Body of pancreas (tissue), 4 donors: ENCODE data around the gene AKR1C8. TPM values are rescaled to one million over a fixed set of nuclear protein-coding genes. Genes with fewer than 3 reads are reported as not detected.

Experiments
- ATAC-seq: fragments of 150-250 bp; one replicate; pipeline ENCODE4 v1.9.1; 2016
- DNase-seq, 4 donors: peaks; one replicate each; pipeline ENCODE4 v3.0.0-alpha.2; 2019
- H3K27ac ChIP-seq, 4 donors: fragments of 200-600 bp; sonication (generic); 1 replicate in 3 of 4; 2 replicates in 1 of 4; pipeline versions ENCODE4 v1.5.1 to v1.6.1; 2016 to 2019; ENCODE audit warnings: mild to moderate bottlenecking in 1 of 4, mixed read lengths in 1 of 4, moderate library complexity in 1 of 4
- H3K27me3 ChIP-seq, 2 donors: fragments of 200-600 bp; sonication (generic); one replicate each; pipeline ENCODE4 v1.6.0; 2016; ENCODE audit warnings: mild to moderate bottlenecking in 1 of 2
- H3K36me3 ChIP-seq, 2 donors: fragments of 200-600 bp; sonication (generic); replicated peaks in 1 of 2; 2 replicates each; pipeline ENCODE4 v1.5.1; 2016; ENCODE audit warnings: low read depth in 2 of 2; ENCODE audit not compliant: insufficient read depth in 1 of 2
- H3K4me1 ChIP-seq: fragments of 200-600 bp; sonication (generic); one replicate; pipeline ENCODE4 v1.6.0; 2016
- H3K4me3 ChIP-seq, 2 donors: fragments of 200-600 bp; sonication (generic); 1 replicate in 1 of 2; 2 replicates in 1 of 2; pipeline ENCODE4 v1.5.1; 2016 to 2019
- H3K9me3 ChIP-seq, 3 donors: fragments of 200-600 bp; sonication (generic); 1 replicate in 2 of 3; 2 replicates in 1 of 3; pipeline ENCODE4 v1.5.1; 2016
- POLR2A ChIP-seq, 3 donors: fragments of 450-650 bp; IDR thresholded peaks; one replicate each; pipeline ENCODE4 v1.6.1; 2016; ENCODE audit warnings: antibody characterized with exemption in 3 of 3, mild to moderate bottlenecking in 2 of 3
- WGBS, 2 donors: methylation state at CpG; one replicate each; pipeline ENCODE4 v1.1.5; 2017; 5-methylcytosine and 5-hydroxymethylcytosine counted together
- intact Hi-C: fragments of 100-400 bp; cut with DNase I; formaldehyde crosslinking; loops from one replicate; pipeline ENCODE4 v1.15.1; 2023
- total RNA-seq, 2 donors: library from RNA; depleted of rRNA; stranded (reverse); fragments of >200 nt; gene quantifications; one replicate each; pipeline ENCODE4 v1.1.0, GENCODE V29; 2016
- TF ChIP-seq, protein P1 (sequence below), 7 experiments: fragments of 450-650 bp in 4 of 7; fragments of 200-600 bp in 3 of 7; sonication (generic) in 3 of 7; IDR thresholded peaks; one replicate each; pipeline ENCODE4 v1.5.1; 2016 to 2019; ENCODE audit warnings: antibody characterized with exemption in 7 of 7

The AKR1C8 gene
- total RNA-seq, 2 donors from 2014 or later, result not detected

- Histone ChIP-seq H3K4me3 (no peak overlapping the region), H3K9me3 (peaks cover 0 to 31% (median 0%) of the 10 kb centered on the region in 3 donors), H3K27me3 (no peaks in the 10 kb centered on the region), H3K36me3 (no peaks in the 10 kb centered on the region), H3K4me1 (no peaks in the 10 kb centered on the region), H3K27ac (no peak overlapping the region)
- WGBS, 2 donors, result 0 to 13% methylated on average over 1 of the region's 1 CpG
- no peak for DNase-seq
- intact Hi-C loops, result no loop called here
- no peak for TF ChIP-seq POLR2A (IDR thresholded peaks at IDR 0.05)
- TF ChIP-seq, protein P1, sequence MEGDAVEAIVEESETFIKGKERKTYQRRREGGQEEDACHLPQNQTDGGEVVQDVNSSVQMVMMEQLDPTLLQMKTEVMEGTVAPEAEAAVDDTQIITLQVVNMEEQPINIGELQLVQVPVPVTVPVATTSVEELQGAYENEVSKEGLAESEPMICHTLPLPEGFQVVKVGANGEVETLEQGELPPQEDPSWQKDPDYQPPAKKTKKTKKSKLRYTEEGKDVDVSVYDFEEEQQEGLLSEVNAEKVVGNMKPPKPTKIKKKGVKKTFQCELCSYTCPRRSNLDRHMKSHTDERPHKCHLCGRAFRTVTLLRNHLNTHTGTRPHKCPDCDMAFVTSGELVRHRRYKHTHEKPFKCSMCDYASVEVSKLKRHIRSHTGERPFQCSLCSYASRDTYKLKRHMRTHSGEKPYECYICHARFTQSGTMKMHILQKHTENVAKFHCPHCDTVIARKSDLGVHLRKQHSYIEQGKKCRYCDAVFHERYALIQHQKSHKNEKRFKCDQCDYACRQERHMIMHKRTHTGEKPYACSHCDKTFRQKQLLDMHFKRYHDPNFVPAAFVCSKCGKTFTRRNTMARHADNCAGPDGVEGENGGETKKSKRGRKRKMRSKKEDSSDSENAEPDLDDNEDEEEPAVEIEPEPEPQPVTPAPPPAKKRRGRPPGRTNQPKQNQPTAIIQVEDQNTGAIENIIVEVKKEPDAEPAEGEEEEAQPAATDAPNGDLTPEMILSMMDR (IDR thresholded peaks at IDR 0.05), result no peak
- ATAC-seq, result no peak
Measured at GRCh38 chr10:5165738-5166137, 19.2 kb downstream of the AKR1C8 start.

GRCh38 chr10:5163487-5163886, 21.5 kb downstream of the AKR1C8 start:
- Histone ChIP-seq H3K36me3 (no peaks in the 10 kb centered on the region), H3K27me3 (no peaks in the 10 kb centered on the region), H3K9me3 (peaks cover 0 to 28% (median 0%) of the 10 kb centered on the region in 3 donors), H3K4me3 (no peak overlapping the region), H3K27ac (no peak overlapping the region), H3K4me1 (no peaks in the 10 kb centered on the region)
- DNase-seq (no peak), ATAC-seq (no peak)
- TF ChIP-seq POLR2A (IDR thresholded peaks at IDR 0.05), result no peak
- TF ChIP-seq, protein P1 (IDR thresholded peaks at IDR 0.05), result no peak
- intact Hi-C loops, result no loop called here
- WGBS, 2 donors, result 47 to 63% methylated on average over 2 of the region's 2 CpGs

- DNase-seq, result no peak
- WGBS, 2 donors, result 81 to 87% methylated on average over 6 of the region's 6 CpGs
- no peaks in the 10 kb centered on the region for H3K36me3 ChIP-seq
- ATAC-seq, result no peak
- H3K27ac ChIP-seq, result no peak overlapping the region
- TF ChIP-seq, protein P1 (IDR thresholded peaks at IDR 0.05), result no peak
- TF ChIP-seq POLR2A (IDR thresholded peaks at IDR 0.05), result no peak
- no peaks in the 10 kb centered on the region for H3K27me3 ChIP-seq
- H3K4me3 ChIP-seq, result no peak overlapping the region
- no peaks in the 10 kb centered on the region for H3K4me1 ChIP-seq
- no peaks in the 10 kb centered on the region for H3K9me3 ChIP-seq
- intact Hi-C loops, result no loop called here
Measured at GRCh38 chr10:5159126-5159525, 25.8 kb downstream of the AKR1C8 start.

- intact Hi-C loops, result no loop called here
- WGBS, 2 donors, result 81 to 90% methylated on average over 10 of the region's 10 CpGs
- Histone ChIP-seq H3K27me3 (no peaks in the 10 kb centered on the region), H3K27ac (no peak overlapping the region), H3K4me3 (no peak overlapping the region), H3K36me3 (no peaks in the 10 kb centered on the region), H3K4me1 (no peaks in the 10 kb centered on the region), H3K9me3 (no peaks in the 10 kb centered on the region)
- TF ChIP-seq POLR2A (IDR thresholded peaks at IDR 0.05), result no peak
- TF ChIP-seq, protein P1 (IDR thresholded peaks at IDR 0.05), result no peak
- DNase-seq, result no peak
- ATAC-seq, result no peak
Measured at GRCh38 chr10:5157501-5157900, 27.4 kb downstream of the AKR1C8 start.

DNA sequence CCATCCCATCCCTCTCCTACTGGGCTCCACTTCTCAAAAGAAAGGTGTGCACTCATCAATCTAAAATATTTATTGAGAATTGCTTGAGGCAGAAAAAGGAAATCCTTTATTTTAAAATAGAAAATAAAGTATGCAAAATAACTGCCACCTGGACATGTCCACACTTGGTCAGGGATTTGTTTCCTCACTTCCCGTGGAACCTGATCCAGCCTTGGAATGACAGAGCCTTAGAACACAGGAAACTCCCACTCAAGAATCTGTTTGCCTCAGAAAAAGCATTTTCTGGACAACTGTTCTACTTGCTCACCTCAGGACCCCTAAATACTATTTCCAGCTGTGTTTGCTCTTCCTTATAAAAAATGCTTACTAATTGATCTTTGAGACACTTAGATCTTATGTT, 29.0 kb downstream of the AKR1C8 start:
- no peaks in the 10 kb centered on the region for H3K36me3 ChIP-seq
- H3K27ac ChIP-seq, result no peak overlapping the region
- WGBS, 2 donors, result 57 to 77% methylated on average over 1 of the region's 1 CpG
- no peak overlapping the region for H3K4me3 ChIP-seq
- no peaks in the 10 kb centered on the region for H3K4me1 ChIP-seq
- intact Hi-C loops, result no loop called here
- H3K9me3 ChIP-seq, result no peaks in the 10 kb centered on the region
- DNase-seq (no peak), ATAC-seq (no peak)
- H3K27me3 ChIP-seq, result no peaks in the 10 kb centered on the region
- TF ChIP-seq POLR2A (IDR thresholded peaks at IDR 0.05), result no peak
- TF ChIP-seq, protein P1 (IDR thresholded peaks at IDR 0.05), result no peak
